Keratinocyte (primary cell): Measurements from ENCODE around the gene TOX4. TPM values are rescaled to one million over a fixed set of nuclear protein-coding genes. Genes with fewer than 3 reads are reported as not detected.

ENCODE experiments used
- DNase-seq: peaks from one replicate; pipeline ENCODE4 v3.0.0-alpha.2; 2011; ENCODE audit warnings: low read depth, missing footprints, low spot score
- FAIRE-seq: peaks from 2 replicates; lab custom pipeline; 2011; peaks lifted over from hg19 to GRCh38; lab: Jason Lieb, UNC
- H2AFZ ChIP-seq: 2 replicates; pipeline ENCODE4 v1.6.0; 2012; ENCODE audit warnings: low read length, control low read depth, inconsistent platforms; ENCODE audit not compliant: control insufficient read depth
- H3K27ac ChIP-seq: 2 replicates; pipeline ENCODE4 v1.5.1; 2011; ENCODE audit warnings: low read length; ENCODE audit not compliant: control insufficient read depth, insufficient read depth
- H3K27me3 ChIP-seq: 3 replicates; pipeline ENCODE4 v1.6.0; 2011; ENCODE audit warnings: low read length; ENCODE audit not compliant: control insufficient read depth, insufficient read depth; ENCODE audit errors: extremely low read depth
- H3K36me3 ChIP-seq, 2 experiments: 2 replicates in 1 of 2; 3 replicates in 1 of 2; pipeline ENCODE4 v1.5.1; 2011; ENCODE audit warnings: low read length in 2 of 2, mild to moderate bottlenecking in 1 of 2; ENCODE audit not compliant: control insufficient read depth in 2 of 2, insufficient read depth in 2 of 2; ENCODE audit errors: extremely low read depth in 1 of 2
- H3K4me1 ChIP-seq: 3 replicates; pipeline ENCODE4 v1.5.1; 2011; ENCODE audit warnings: low read length; ENCODE audit not compliant: control insufficient read depth, insufficient read depth; ENCODE audit errors: extremely low read depth
- H3K4me2 ChIP-seq: 3 replicates; pipeline ENCODE4 v1.6.0; 2011; ENCODE audit warnings: low read depth, low read length; ENCODE audit not compliant: control insufficient read depth, insufficient read depth; ENCODE audit errors: extremely low read depth
- H3K4me3 ChIP-seq, 3 experiments: fragments of 200-600 bp in 1 of 3; sonication (generic) in 1 of 3; 2 replicates in 2 of 3; 3 replicates in 1 of 3; pipeline ENCODE4 v1.5.1; 2011 to 2016; ENCODE audit warnings: low read length in 3 of 3, mild to moderate bottlenecking in 3 of 3, control low read depth in 2 of 3, inconsistent platforms in 1 of 3, low read depth in 1 of 3, mixed read lengths in 1 of 3, mixed run types in 1 of 3, moderate library complexity in 1 of 3; ENCODE audit not compliant: control insufficient read depth in 2 of 3, insufficient read depth in 2 of 3; ENCODE audit errors: extremely low read depth in 1 of 3
- H3K79me2 ChIP-seq: 2 replicates; pipeline ENCODE4 v1.6.0; 2012; ENCODE audit warnings: low read length; ENCODE audit not compliant: control insufficient read depth, insufficient read depth
- H3K9ac ChIP-seq: 3 replicates; pipeline ENCODE4 v1.6.0; 2011; ENCODE audit warnings: low read length; ENCODE audit not compliant: control insufficient read depth, insufficient read depth; ENCODE audit errors: extremely low read depth
- H3K9me1 ChIP-seq: 3 replicates; pipeline ENCODE4 v1.6.0; 2011; ENCODE audit warnings: low read length; ENCODE audit not compliant: control insufficient read depth, insufficient read depth; ENCODE audit errors: extremely low read depth
- H3K9me3 ChIP-seq: 2 replicates; pipeline ENCODE4 v1.5.1; 2012; ENCODE audit warnings: low read depth, low read length; ENCODE audit not compliant: control insufficient read depth
- H4K20me1 ChIP-seq: 3 replicates; pipeline ENCODE4 v1.6.0; 2011; ENCODE audit warnings: low read length; ENCODE audit not compliant: control insufficient read depth, insufficient read depth; ENCODE audit errors: extremely low read depth
- CTCF ChIP-seq, 3 experiments: IDR thresholded peaks in 1 of 3; conservative IDR thresholded peaks in 1 of 3; optimal IDR thresholded peaks in 1 of 3; 2 replicates in 2 of 3; 3 replicates in 1 of 3; pipeline versions ENCODE3 to v1.5.1; 2011; ENCODE audit warnings: low read length in 3 of 3, mild to moderate bottlenecking in 3 of 3, moderate library complexity in 2 of 3, control low read depth in 1 of 3, inconsistent platforms in 1 of 3; ENCODE audit not compliant: insufficient read depth in 2 of 3; ENCODE audit errors: extremely low read depth in 1 of 3
- EZH2 ChIP-seq: IDR thresholded peaks from one replicate; pipeline ENCODE4 v1.6.1; 2012; ENCODE audit warnings: inconsistent platforms, mild to moderate bottlenecking, low read length, moderate library complexity
- dilution Hi-C: fragments of 300-500 bp; cut with MboI; formaldehyde crosslinking; loops from one replicate; pipeline ENCODE4 v1.7.0; 2020; ENCODE audit warnings: low sequenced_read_pairs; ENCODE audit not compliant: extremely low pct_ligation_motif_present
- polyA plus RNA-seq, 5 experiments: library from polyadenylated mRNA; depleted of rRNA in 3 of 5; stranded (reverse) in 3 of 5; stranded (forward) in 1 of 5; unstranded in 1 of 5; fragments of >200 nt; gene quantifications; 1 replicate in 1 of 5; 2 replicates in 3 of 5; 3 replicates in 1 of 5; pipeline versions ENCODE4 v1.2.1 to v1.2.3, GENCODE V29; 2011 to 2012; ENCODE audit warnings: missing spikeins in 2 of 5, low read depth in 1 of 5, low replicate concordance in 1 of 5

Gene TOX4
- polyA plus RNA-seq, 1 donor (not counting 4 experiments of a cell fraction or from before 2014, with no cell fraction given): 85.4 TPM

- no peak for TF ChIP-seq EZH2
- TF ChIP-seq CTCF (optimal IDR thresholded peaks at IDR 0.05 in 1 of 3, IDR thresholded peaks at IDR 0.05 in 1 of 3, conservative IDR thresholded peaks at IDR 0.05 in 1 of 3; ENCODE audit: extremely low read depth in 1 of 3, insufficient read depth in 2 of 3, low read length in 3 of 3): no peak
- peak within 1 kb of the TSS; percentile 85 for H3K27ac ChIP-seq
- dilution Hi-C loops: loop anchor here (5.0 kb wide), 1 partner anchor 46 kb away; no protein-coding TSS in a partner anchor
- H3K9me3 ChIP-seq: no peaks in the 10 kb centered on the region
- DNase-seq: peak; percentile 89
- no peaks in the 10 kb centered on the region for H4K20me1 ChIP-seq
- H3K4me1 ChIP-seq: peaks cover 11% of the 10 kb centered on the region
- peak within 1 kb of the TSS; percentile 90 for H2AFZ ChIP-seq
- peak within 1 kb of the TSS; percentile 94 to 97 (median 97) for H3K4me3 ChIP-seq
- H3K79me2 ChIP-seq: peaks cover 47% of the 10 kb centered on the region
- peak within 1 kb of the TSS; percentile 85 for H3K4me2 ChIP-seq
- H3K9me1 ChIP-seq: no peaks in the 10 kb centered on the region
- H3K9ac ChIP-seq: peak within 1 kb of the TSS; percentile 91
- peak; percentile 41 for FAIRE-seq
- peaks cover 4 to 8% of the 10 kb centered on the region in 2 experiments for H3K36me3 ChIP-seq
- no peaks in the 10 kb centered on the region for H3K27me3 ChIP-seq
Observed at GRCh38 chr14:21510735-21511657, 34.0 kb downstream of the TOX4 start, which contains the start of gene METTL3. TSS of gene METTL3 (minus strand) at chr14:21511340. CDS start at chr14:21511223, 117 bp downstream.

GRCh38 chr14:21514341-21514740, 37.3 kb downstream of the TOX4 start:
- H3K9me3 ChIP-seq: no peaks in the 10 kb centered on the region
- no peaks in the 10 kb centered on the region for H3K27me3 ChIP-seq
- DNase-seq: no peak
- H3K9me1 ChIP-seq: no peaks in the 10 kb centered on the region
- FAIRE-seq: no peak
- no peaks in the 10 kb centered on the region for H3K36me3 ChIP-seq
- TF ChIP-seq CTCF (optimal IDR thresholded peaks at IDR 0.05 in 1 of 3, IDR thresholded peaks at IDR 0.05 in 1 of 3, conservative IDR thresholded peaks at IDR 0.05 in 1 of 3; ENCODE audit: extremely low read depth in 1 of 3, insufficient read depth in 2 of 3, low read length in 3 of 3) (no peak), EZH2 (no peak)
- H3K4me2 ChIP-seq: no peak overlapping the region
- no peak overlapping the region for H2AFZ ChIP-seq
- H4K20me1 ChIP-seq: no peaks in the 10 kb centered on the region
- dilution Hi-C loops: loop anchor here (5.0 kb wide), 1 partner anchor 43 kb away; no protein-coding TSS in a partner anchor
- peaks cover 18% of the 10 kb centered on the region for H3K79me2 ChIP-seq
- no peak overlapping the region for H3K27ac ChIP-seq
- H3K4me3 ChIP-seq: no peak overlapping the region
- peaks cover 8% of the 10 kb centered on the region for H3K4me1 ChIP-seq
- H3K9ac ChIP-seq: no peak overlapping the region
